SU-DHL-6 (cell line): ENCODE measurements around the gene PCP2.
A peak's percentile ranks its signal among the peaks of the same experiment; 100 is the strongest.

Source experiments
- H2AFZ ChIP-seq: fragments of 200-600 bp; sonication (generic); 2 replicates; pipeline ENCODE4 v1.6.1; 2014; ENCODE audit warnings: low read depth, mild to moderate bottlenecking, moderate library complexity, mixed read lengths, antibody characterized with exemption, low read length; ENCODE audit not compliant: severe bottlenecking
- H3F3A ChIP-seq: fragments of 200-600 bp; shearing (Covaris generic); 2 replicates; pipeline ENCODE4 v1.6.0; 2016; ENCODE audit warnings: antibody characterized with exemption, mild to moderate bottlenecking; ENCODE audit not compliant: insufficient read depth
- H3K27ac ChIP-seq: fragments of 200-600 bp; sonication (generic); 2 replicates; pipeline ENCODE4 v1.5.1; 2016; ENCODE audit warnings: low read depth, mild to moderate bottlenecking, low read length, moderate library complexity, mixed read lengths
- H3K27me3 ChIP-seq: fragments of 200-600 bp; sonication (generic), shearing (Covaris generic); 2 replicates; pipeline ENCODE4 v1.6.0; 2014; ENCODE audit warnings: mild to moderate bottlenecking, low read length
- H3K36me3 ChIP-seq: fragments of 200-600 bp; sonication (generic); 2 replicates; pipeline ENCODE4 v1.6.1; 2014; ENCODE audit warnings: mild to moderate bottlenecking, low read length, mixed read lengths
- H3K4me2 ChIP-seq: fragments of 300-600, 200-600 bp; shearing (Covaris generic), sonication (generic); 2 replicates; pipeline ENCODE4 v1.6.0; 2014; ENCODE audit warnings: low read length, low read depth, mild to moderate bottlenecking; ENCODE audit not compliant: poor library complexity, severe bottlenecking
- H3K4me3 ChIP-seq: fragments of 200-600 bp; sonication (generic); 2 replicates; pipeline ENCODE4 v1.5.1; 2014; ENCODE audit warnings: antibody characterized with exemption, low read length, mild to moderate bottlenecking, mixed read lengths; ENCODE audit not compliant: insufficient read depth, poor library complexity, severe bottlenecking
- H3K79me2 ChIP-seq: fragments of 200-600 bp; sonication (generic); 2 replicates; pipeline ENCODE4 v1.6.1; 2014; ENCODE audit warnings: mild to moderate bottlenecking, low read length, moderate library complexity; ENCODE audit not compliant: insufficient read depth
- H3K9ac ChIP-seq: fragments of 200-600 bp; sonication (generic); 2 replicates; pipeline ENCODE4 v1.7.0; 2014; ENCODE audit warnings: mild to moderate bottlenecking, low read length
- H3K9me2 ChIP-seq: fragments of 200-600 bp; sonication (generic); replicated peaks from 2 replicates; pipeline ENCODE4 v1.6.1; 2014; ENCODE audit warnings: low read length; ENCODE audit not compliant: insufficient read depth
- H3K9me3 ChIP-seq: fragments of 200-600 bp; sonication (generic); 2 replicates; pipeline ENCODE4 v1.6.1; 2014; ENCODE audit warnings: low read length, mixed read lengths; ENCODE audit not compliant: insufficient read depth
- H4K20me1 ChIP-seq: fragments of 200-600 bp; sonication (generic); 2 replicates; pipeline ENCODE4 v1.6.1; 2014; ENCODE audit warnings: low read depth, mild to moderate bottlenecking, antibody characterized with exemption, low read length, moderate library complexity, mixed read lengths
- CTCF ChIP-seq: fragments of 200-600 bp; sonication (generic); IDR thresholded peaks from one replicate; pipeline ENCODE4 v1.5.1; 2017; ENCODE audit warnings: antibody characterized with exemption, mild to moderate bottlenecking, low read length, moderate library complexity; ENCODE audit not compliant: insufficient read depth, poor library complexity, severe bottlenecking
- EZH2phosphoT487 ChIP-seq: fragments of 200-600 bp; sonication (generic), shearing (Covaris generic); conservative IDR thresholded peaks from 2 replicates; pipeline ENCODE4 v1.6.1; 2018; ENCODE audit warnings: mild to moderate bottlenecking, antibody characterized with exemption, low read length, moderate library complexity, mixed read lengths

Gene PCP2

DNA sequence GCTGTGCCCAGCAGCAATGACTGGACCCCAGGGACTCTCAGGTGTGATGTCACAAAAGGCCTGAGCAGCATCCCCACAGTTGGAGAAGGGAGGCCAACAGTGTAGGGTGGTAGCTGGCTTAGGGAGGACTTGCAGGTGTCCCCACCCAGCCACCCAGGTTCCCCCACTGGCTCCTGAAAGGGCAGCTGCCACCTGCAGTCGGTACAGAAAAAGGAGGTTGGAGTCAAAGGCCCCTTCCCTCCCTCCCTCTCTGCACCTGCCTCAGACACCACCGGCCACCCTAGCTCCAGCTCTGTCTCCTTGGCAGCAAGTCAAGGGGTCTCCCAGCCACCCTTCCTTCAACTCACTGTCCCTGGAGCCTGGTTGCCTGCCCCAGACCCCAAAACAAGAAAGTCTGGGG is at the start of gene PCP2:
Gene PCP2, minus strand, starts transcription at position 22 of the 400 bp plus-strand sequence. CDS start 262 bp downstream, outside the sequence.
- H3K36me3 ChIP-seq: no peaks in the 10 kb centered on the region
- H3K9me2 ChIP-seq: no peaks in the 10 kb centered on the region
- H3K9me3 ChIP-seq: no peaks in the 10 kb centered on the region
- H3K4me3 ChIP-seq: no peak within 1 kb of the TSS
- H4K20me1 ChIP-seq: no peaks in the 10 kb centered on the region
- H3K4me2 ChIP-seq: no peak within 1 kb of the TSS
- no peak for TF ChIP-seq CTCF
- no peak for TF ChIP-seq EZH2phosphoT487
- H3K79me2 ChIP-seq: peaks cover 26% of the 10 kb centered on the region
- no peaks in the 10 kb centered on the region for H3F3A ChIP-seq
- no peak within 1 kb of the TSS for H3K9ac ChIP-seq
- H3K27me3 ChIP-seq: no peaks in the 10 kb centered on the region
- H2AFZ ChIP-seq: no peak within 1 kb of the TSS
- no peak within 1 kb of the TSS for H3K27ac ChIP-seq

DNA sequence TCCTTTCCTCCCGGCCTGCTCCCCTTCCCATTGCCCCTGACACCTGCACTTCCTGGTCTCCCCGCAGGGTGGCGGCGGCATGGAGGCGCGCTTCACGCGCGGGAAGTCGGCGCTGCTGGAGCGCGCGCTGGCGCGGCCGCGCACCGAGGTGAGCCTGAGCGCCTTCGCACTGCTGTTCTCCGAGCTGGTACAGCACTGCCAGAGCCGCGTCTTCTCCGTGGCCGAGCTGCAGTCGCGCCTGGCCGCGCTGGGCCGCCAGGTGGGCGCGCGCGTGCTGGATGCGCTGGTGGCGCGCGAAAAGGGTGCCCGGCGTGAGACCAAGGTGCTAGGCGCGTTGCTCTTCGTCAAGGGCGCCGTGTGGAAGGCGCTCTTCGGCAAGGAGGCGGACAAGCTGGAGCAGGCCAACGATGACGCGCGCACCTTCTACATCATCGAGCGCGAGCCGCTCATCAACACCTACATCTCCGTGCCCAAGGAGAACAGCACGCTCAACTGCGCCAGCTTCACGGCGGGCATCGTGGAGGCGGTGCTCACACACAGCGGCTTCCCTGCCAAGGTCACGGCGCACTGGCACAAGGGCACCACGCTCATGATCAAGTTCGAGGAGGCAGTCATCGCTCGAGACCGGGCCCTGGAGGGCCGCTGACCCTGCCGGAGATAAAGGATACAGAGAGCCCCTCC is 48.8 kb upstream of the PCP2 start:
- H3K36me3 ChIP-seq: no peaks in the 10 kb centered on the region
- H3K9ac ChIP-seq: no peak overlapping the region
- no peak overlapping the region for H3K4me3 ChIP-seq
- 0 out of 2 replicates have a peak, but pooled peaks cover 6% of the 10 kb centered on the region for H3K79me2 ChIP-seq
- no peak for TF ChIP-seq CTCF
- H2AFZ ChIP-seq: no peak overlapping the region
- no peak overlapping the region for H3K27ac ChIP-seq
- H4K20me1 ChIP-seq: no peaks in the 10 kb centered on the region; the same call in 1 of the 2 replicates
- H3F3A ChIP-seq: no peaks in the 10 kb centered on the region
- no peak overlapping the region for H3K4me2 ChIP-seq
- H3K27me3 ChIP-seq: no peaks in the 10 kb centered on the region
- no peaks in the 10 kb centered on the region for H3K9me3 ChIP-seq
- H3K9me2 ChIP-seq: no peaks in the 10 kb centered on the region

GRCh38 chr19:7681340-7682174 is 48.0 kb upstream of the PCP2 start:
- no peaks in the 10 kb centered on the region for H3K27me3 ChIP-seq
- H3F3A ChIP-seq: no peaks in the 10 kb centered on the region
- 0 out of 2 replicates have a peak, but pooled peaks cover 6% of the 10 kb centered on the region for H3K79me2 ChIP-seq
- peak overlapping the region; percentile 76 for H3K4me2 ChIP-seq
- H3K9me2 ChIP-seq: no peaks in the 10 kb centered on the region
- H3K9me3 ChIP-seq: no peaks in the 10 kb centered on the region
- H3K9ac ChIP-seq: peak overlapping the region; percentile 93
- peak overlapping the region; percentile 90 for H2AFZ ChIP-seq
- H3K4me3 ChIP-seq: peak overlapping the region; percentile 92
- H3K27ac ChIP-seq: no peak overlapping the region
- TF ChIP-seq CTCF: peak; percentile 15
- no peak for TF ChIP-seq EZH2phosphoT487
- no peaks in the 10 kb centered on the region for H3K36me3 ChIP-seq
- no peaks in the 10 kb centered on the region; the same call in 1 of the 2 replicates for H4K20me1 ChIP-seq
